SK-N-MC (cell line): ENCODE results near the gene FXYD5.

Experiments
- EZH2 ChIP-seq: fragments of 200-600 bp; sonication (generic); IDR thresholded peaks from one replicate; pipeline ENCODE4 v1.6.1; 2017; ENCODE audit warnings: antibody characterized with exemption
- POLR2AphosphoS5 ChIP-seq: IDR thresholded peaks from 2 replicates; pipeline ENCODE4 v1.6.1; 2012; ENCODE audit warnings: mild to moderate bottlenecking, low read depth, low read length, borderline replicate concordance

- TF ChIP-seq POLR2AphosphoS5, result no peak
- TF ChIP-seq EZH2, result no peak
Observed at GRCh38 chr19:35105411-35106290, 48.9 kb upstream of the FXYD5 start.
